OCI-M1 (cell line): ENCODE data around the gene CDH4.
A peak's percentile ranks its signal among the peaks of the same experiment; 100 is the strongest.

Source experiments
- DNase-seq: peaks from one replicate; lab custom pipeline; 2025; lab: John Stamatoyannopoulos, UW

Gene CDH4

GRCh38 chr20:61736001-61736635 is 484.1 kb downstream of the CDH4 start:
- DNase-seq: no peak

DNA sequence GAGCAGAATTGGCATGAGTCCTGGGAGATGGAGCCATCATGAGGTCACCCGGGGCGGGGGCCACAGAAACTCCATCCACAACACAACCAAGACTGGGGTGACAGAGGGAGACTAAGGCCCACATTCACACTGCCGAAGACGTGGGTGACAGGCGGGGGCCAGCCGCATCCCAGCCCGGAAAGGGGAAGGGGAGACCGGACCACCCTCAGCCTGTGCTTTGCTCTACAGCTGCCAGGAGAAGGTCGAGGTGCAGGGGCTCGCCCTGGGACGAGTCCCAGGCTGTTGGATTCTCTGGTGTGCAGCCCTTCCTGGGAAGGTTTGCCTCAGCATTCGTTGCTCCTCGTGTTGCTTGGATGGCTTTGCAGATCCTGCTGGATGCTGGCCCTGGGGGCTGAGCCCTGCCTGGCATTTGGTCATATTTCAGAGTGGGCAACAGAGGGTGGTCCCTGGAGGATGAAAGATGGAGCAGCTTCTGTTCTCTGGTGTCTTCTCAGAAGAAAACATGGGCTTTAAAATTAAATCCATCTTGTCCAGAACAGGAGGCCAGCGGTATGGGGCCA is 484.8 kb downstream of the CDH4 start:
- no peak for DNase-seq

DNA sequence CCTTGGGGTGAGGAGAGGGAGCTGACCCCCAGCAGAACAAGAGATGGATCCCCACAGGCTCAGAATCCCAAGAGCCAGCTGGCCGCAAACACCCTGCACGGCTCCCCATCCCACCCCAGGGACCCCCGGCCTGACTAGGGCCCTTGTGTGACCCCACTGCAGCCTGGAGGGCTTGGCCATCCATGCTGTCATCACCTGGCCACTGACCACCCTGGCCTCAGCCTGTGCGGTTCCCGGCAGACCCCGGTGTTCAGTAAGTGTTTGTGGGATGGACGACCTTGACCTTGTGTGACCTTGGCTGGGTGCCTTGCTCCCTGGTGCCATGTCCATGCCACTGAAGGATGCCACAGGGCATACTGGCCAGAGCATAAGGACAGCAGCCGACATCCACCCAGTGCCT is 485.3 kb downstream of the CDH4 start:
- no peak for DNase-seq

GRCh38 chr20:61737812-61738443 is 485.9 kb downstream of the CDH4 start:
- DNase-seq: no peak

- DNase-seq: no peak
Measured at GRCh38 chr20:61738601-61739069, 486.6 kb downstream of the CDH4 start.

DNA sequence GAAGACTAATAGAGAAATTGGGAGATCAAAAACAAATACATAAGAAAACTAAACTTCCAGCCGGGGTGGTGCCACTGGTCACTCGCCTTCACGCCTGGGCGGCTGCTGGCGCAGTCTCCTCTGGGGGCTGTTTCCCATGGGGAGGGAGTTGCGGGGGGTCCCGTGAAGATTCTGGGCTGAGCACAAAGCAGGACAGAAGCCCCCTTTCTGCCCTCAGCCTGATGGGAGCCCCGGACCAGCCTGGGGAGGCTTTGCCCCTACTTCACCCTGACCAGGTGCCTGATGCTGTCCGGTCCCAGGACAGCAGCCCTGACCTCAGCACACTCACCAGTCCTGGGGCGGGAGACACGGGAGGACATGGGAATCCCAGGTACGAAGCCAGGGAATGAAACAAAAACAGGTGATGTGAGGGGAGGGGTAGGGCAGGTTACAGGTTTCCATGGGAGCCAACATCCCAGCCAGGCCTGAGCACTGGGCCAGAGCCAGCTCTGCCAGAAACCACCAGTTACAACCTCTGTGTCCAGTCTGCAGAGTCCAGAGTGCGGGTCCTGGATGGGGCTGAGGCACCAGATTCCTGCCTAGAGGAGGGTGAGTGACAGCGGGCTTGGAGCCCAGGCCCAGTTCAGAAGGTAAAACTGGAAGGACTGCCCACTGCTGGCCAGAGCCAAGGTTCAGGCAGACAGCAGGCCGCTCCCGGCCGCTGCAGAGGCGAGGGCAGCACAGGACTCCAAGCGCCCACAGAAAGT is 487.2 kb downstream of the CDH4 start:
- DNase-seq: no peak

GRCh38 chr20:61739832-61740118 is 487.7 kb downstream of the CDH4 start:
- DNase-seq: no peak

DNA sequence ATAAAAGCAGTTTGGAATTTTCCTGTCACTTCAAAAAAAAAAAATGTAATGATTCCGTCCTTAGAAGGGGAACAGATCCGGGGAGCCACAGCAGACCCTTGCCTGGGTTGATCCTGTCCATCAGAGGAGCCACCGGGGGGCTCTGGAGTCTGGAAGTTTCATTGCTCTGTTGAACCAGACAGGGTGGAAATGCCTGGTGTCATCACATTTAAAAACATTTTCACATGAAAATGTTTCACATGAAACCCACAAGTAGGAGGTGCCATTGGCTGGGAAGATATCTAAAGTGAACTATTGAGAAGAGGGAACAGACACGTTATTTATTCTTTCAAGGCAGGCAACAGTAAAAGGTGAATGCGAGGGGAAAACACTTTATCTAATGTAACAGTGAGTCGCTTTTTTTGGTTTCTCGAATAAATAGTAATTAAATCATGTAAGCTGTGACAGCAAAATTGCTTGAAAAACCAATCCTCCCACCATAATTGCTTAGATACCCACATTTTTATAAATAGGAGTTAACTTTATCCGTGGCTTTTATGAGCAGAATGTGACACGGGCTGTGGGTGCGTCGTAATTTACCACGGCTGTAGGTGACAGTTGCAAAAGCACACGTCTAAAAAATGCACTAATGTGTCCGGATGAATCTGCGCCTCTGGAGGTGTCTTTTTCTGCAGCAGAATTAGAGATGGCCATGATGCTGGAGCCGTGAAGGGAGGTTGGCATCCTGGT is 490.2 kb downstream of the CDH4 start:
- peak; percentile 1 for DNase-seq

GRCh38 chr20:61743606-61744005 is 491.5 kb downstream of the CDH4 start:
- DNase-seq: no peak

DNA sequence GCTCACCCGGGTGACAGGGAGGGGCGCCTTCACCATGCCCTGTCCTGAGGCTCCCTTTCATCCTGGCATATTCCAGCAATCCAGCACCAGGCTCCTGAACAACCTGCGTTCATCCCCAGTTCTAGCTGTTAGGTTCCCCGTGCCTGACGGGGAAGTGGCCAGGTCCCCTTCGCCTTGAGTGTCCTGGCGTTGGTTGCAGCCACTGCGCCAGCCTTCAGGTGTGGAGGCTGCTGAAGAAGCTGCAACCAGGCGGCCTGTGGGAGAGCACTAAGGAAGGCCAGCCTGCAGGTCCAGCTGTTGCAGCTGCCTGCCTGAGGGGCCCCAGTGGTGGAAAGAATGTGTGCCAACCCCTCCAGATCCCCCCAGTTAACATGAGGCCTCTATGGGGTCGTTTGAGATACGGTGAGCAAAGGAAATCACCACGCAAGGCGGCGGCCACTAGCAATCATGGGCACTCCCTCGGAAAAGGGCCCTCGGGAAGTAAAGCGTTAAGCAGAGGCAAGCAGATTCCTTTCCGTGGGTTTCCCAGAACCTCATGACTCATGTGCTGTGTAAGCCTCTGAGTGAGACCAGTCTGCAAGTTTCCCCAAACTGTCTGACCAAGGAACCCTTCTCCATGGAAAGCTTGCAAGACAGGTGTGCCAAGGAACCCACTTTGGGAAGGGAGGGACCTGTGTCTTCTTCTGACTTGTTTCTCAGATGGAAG is 492.8 kb downstream of the CDH4 start:
- DNase-seq: no peak

DNA sequence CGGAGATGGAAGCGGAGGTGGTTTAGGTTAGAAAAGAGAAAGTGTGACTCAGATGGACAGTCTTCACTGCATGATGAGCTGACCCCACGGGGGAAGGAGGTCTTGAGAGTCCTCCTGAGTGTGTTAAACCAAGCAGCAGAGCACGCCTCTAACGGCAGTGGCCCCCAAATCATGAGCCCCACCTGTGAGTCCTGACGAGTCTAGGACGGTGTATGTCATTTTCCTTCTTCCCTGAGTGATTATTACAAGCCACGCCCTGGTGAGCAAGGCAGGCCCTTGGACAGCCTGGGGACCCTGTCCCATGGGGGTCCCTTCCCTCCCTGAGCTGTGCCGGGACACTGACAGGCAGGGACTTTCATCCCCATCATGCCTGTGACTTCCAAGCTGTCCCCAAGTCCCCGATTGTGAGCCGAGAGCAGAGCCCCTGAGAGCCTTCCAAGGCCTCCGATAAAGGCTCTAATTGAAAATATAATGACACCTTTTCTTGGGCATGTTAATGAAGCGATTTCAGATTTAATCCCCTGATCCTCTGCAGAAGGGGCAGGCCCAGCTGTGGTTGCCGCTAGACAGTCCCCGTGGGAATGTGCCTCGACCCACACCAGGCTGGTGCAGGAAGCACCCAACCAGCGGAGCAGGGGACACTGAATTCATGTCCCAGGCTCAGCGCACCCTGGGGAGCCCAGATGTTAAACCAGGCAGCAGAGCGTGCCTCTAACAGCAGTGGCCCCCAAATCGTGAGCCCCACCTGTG is 493.5 kb downstream of the CDH4 start:
- no peak for DNase-seq

DNA sequence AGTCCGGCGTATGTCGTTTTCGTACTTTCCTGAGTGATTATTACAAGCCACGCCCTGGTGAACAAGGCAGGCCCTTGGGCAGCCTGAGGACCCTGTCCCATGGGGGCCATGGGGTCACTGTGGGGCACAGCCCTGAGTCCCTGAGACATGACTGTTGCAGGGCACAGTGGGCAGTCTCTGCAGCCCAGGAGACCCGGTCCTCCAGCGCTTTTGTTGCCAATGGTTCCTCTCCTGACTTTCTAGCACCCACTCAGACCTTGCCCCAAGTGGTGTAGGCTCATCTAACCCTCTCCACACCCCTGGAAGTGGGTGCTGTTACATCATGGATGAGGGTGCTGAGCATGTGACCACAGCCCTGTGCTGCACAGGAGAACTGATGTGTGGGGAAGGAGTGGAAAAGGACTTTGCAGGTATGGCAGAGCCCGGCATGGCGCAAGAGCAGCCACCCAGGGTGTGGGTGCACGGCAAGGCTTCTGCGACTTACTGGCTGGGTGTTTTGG is 494.1 kb downstream of the CDH4 start:
- DNase-seq: no peak

DNA sequence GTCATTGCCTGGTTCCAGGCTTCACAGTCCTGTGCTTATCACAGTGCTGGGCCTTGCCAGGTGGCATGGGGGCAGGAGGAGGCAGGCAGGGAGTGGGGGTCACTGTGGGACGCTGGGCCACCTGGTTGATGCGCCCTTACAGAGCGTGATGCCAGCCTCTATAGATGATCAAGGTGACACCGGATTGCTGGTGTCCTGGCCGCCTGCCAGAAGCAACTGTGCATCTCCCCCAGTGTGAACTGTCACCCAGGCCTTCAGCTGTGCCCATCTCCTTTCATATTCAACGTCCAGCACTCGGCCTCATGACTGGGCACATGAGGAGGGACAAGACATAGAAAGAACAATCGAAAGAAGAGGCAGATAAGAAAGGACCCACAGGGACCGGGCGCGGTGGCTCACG is 494.7 kb downstream of the CDH4 start:
- no peak for DNase-seq

- DNase-seq: no peak
Measured at GRCh38 chr20:61748376-61748775, 496.3 kb downstream of the CDH4 start.

GRCh38 chr20:61749406-61750075 is 497.5 kb downstream of the CDH4 start:
- DNase-seq: no peak

DNA sequence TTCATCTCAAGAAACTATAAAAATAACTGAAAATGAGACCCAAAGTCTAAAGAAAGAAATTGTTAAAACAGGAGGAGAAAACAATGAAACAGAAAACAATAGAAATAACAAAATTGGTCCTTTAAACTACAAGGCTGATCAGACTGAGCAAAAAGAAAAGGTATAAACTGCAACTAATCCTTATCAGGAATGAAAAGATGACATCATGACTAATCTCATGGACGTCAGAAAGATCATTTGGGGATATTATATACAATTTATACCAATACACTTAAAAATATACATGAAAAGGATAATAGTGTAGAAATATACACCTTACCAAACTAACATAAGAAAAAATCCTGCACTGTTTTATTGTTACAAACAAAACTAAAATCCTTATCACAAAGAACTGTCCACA is 498.0 kb downstream of the CDH4 start:
- DNase-seq: no peak

DNA sequence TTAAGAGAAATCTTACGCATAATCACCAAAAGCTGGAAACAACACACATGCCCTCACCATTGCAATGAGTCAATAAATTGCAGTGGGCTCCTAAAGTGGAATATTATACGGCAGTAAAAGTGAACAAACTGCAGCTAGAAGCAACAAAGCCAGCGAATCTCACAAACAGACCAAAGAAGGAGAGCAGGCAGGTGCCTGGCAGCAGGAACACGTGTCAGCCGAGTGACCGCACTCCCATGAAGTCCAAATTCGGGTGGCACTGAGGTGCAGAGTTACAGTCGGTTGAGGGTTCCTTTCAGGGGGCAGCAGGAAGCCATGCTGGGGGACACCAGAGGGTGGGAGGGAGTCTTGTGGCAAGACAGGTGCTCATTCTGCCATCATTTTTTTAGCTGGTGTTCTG is 500.5 kb downstream of the CDH4 start:
- no peak for DNase-seq

- no peak for DNase-seq
Measured at GRCh38 chr20:61753316-61753942, 501.4 kb downstream of the CDH4 start.

DNA sequence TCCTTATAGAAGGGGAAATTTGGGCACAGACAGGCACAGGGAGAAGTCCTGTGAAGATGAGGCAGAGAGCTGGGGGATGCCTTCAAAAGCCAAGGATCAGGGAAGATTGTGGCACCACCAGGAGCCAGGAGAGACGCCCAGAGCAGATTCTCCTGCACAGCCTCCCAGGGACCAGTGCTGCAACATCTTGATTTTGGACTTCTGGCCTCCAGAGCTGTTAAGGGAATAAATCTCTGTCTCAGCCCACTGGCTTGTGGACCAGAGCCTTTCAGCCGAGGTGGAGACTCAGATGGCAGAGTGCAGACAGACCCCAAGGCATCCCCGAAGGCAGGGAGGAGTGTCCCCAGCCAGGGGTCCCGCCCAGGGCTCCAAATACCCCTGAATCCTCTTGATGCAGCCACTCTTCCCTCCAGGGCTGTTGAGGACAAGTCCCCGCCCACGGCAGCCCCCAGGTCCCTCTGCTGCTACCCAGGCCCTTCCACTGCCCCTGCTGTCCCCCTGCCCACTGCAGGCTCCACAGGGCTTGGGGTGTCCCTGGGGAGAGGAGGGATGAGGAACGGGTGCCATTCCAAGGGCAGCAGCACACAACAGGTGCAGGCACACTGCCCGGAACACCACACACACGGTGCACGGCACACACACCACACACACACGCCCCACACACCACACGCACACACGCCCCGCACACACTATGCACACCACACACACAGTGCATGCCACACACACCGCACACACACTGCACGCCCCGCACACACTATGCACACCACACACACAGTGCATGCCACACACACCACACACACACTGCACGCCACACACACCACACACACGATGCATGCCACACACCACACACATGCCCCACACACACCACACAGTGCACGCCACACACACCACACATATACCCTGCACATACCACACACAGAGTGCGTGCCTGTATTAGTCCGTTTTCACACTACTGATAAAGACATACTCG is 502.2 kb downstream of the CDH4 start:
- no peak for DNase-seq
